HG02763 (cell line): ENCODE measurements around the gene RAPGEF5.
A peak's percentile ranks its signal among the peaks of the same experiment; 100 is the strongest.

Experiments used
- ATAC-seq: cut with Tn5 transposase; IDR thresholded peaks from one replicate; pipeline ENCODE4 v1.9.1; 2021; ENCODE audit warnings: mild to moderate bottlenecking, moderate library complexity; ENCODE audit not compliant: unreplicated experiment

Gene RAPGEF5

GRCh38 chr7:22356701-22357310 lies at the start of gene RAPGEF5:
Gene RAPGEF5 (minus strand): TSS chr7:22357154. CDS start chr7:22357060, 94 bp downstream.
- peak; percentile 51 for ATAC-seq

GRCh38 chr7:22406715-22407114 lies 49.8 kb upstream of the RAPGEF5 start:
- ATAC-seq, result no peak

- no peak for ATAC-seq
Measured at GRCh38 chr7:22404421-22405023, 47.6 kb upstream of the RAPGEF5 start.

- ATAC-seq, result no peak
Measured at GRCh38 chr7:22403344-22403743, 46.4 kb upstream of the RAPGEF5 start.

GRCh38 chr7:22402250-22402649 lies 45.3 kb upstream of the RAPGEF5 start:
- no peak for ATAC-seq

GRCh38 chr7:22400936-22401553 lies 44.1 kb upstream of the RAPGEF5 start:
- ATAC-seq, result no peak

- ATAC-seq, result no peak
Measured at GRCh38 chr7:22400150-22400814, 43.3 kb upstream of the RAPGEF5 start.

- no peak for ATAC-seq
Measured at GRCh38 chr7:22399546-22399945, 42.6 kb upstream of the RAPGEF5 start.

GRCh38 chr7:22399091-22399490 lies 42.1 kb upstream of the RAPGEF5 start:
- ATAC-seq, result no peak

GRCh38 chr7:22397981-22398380 lies 41.0 kb upstream of the RAPGEF5 start:
- ATAC-seq, result no peak

GRCh38 chr7:22395222-22395621 lies 38.3 kb upstream of the RAPGEF5 start:
- ATAC-seq, result no peak

- no peak for ATAC-seq
Measured at GRCh38 chr7:22394739-22395138, 37.8 kb upstream of the RAPGEF5 start.

GRCh38 chr7:22393913-22394729 lies 37.2 kb upstream of the RAPGEF5 start:
- no peak for ATAC-seq

- ATAC-seq, result no peak
Measured at GRCh38 chr7:22390516-22390915, 33.6 kb upstream of the RAPGEF5 start.

GRCh38 chr7:22389892-22390291 lies 32.9 kb upstream of the RAPGEF5 start:
- ATAC-seq, result no peak

GRCh38 chr7:22387583-22387982 lies 30.6 kb upstream of the RAPGEF5 start:
- no peak for ATAC-seq

- peak; percentile 51 for ATAC-seq
Measured at GRCh38 chr7:22386865-22387264, 29.9 kb upstream of the RAPGEF5 start.

GRCh38 chr7:22386206-22386858 lies 29.4 kb upstream of the RAPGEF5 start:
- ATAC-seq, result peak; percentile 61

- ATAC-seq, result no peak
Measured at GRCh38 chr7:22385326-22385725, 28.4 kb upstream of the RAPGEF5 start.

- no peak for ATAC-seq
Measured at GRCh38 chr7:22380333-22380732, 23.4 kb upstream of the RAPGEF5 start.
